Subcutaneous abdominal adipose tissue (tissue), 5 donors: Measurements from ENCODE around the gene FBXW11.
A peak's percentile ranks its signal among the peaks of the same experiment; 100 is the strongest.

Source experiments
- H3K27ac ChIP-seq: one replicate; pipeline ENCODE4 v1.7.0; 2013; ENCODE audit warnings: low read depth, mild to moderate bottlenecking, inconsistent platforms, low read length, moderate library complexity
- H3K27me3 ChIP-seq, 5 donors: one replicate each; pipeline ENCODE4 v1.7.0; 2013; ENCODE audit warnings: low read length in 5 of 5, inconsistent platforms in 1 of 5; ENCODE audit not compliant: control insufficient read depth in 5 of 5, insufficient read depth in 4 of 5
- H3K36me3 ChIP-seq, 5 donors: one replicate each; pipeline ENCODE4 v1.7.0; 2013; ENCODE audit warnings: low read length in 5 of 5; ENCODE audit not compliant: control insufficient read depth in 5 of 5, insufficient read depth in 5 of 5
- H3K4me1 ChIP-seq, 5 donors: one replicate each; pipeline ENCODE4 v1.7.0; 2013; ENCODE audit warnings: low read length in 5 of 5, mild to moderate bottlenecking in 3 of 5, moderate library complexity in 1 of 5; ENCODE audit not compliant: control insufficient read depth in 5 of 5, insufficient read depth in 5 of 5
- H3K4me3 ChIP-seq, 5 donors: one replicate each; pipeline ENCODE4 v1.7.0; 2013; ENCODE audit warnings: low read length in 5 of 5, low read depth in 1 of 5
- H3K9ac ChIP-seq, 5 donors: one replicate each; pipeline ENCODE4 v1.7.0; 2013; ENCODE audit warnings: low read length in 5 of 5, mild to moderate bottlenecking in 4 of 5, moderate library complexity in 3 of 5
- H3K9me3 ChIP-seq, 5 donors: one replicate each; pipeline ENCODE4 v1.7.0; 2013; ENCODE audit warnings: low read length in 5 of 5; ENCODE audit not compliant: control insufficient read depth in 5 of 5
- donor health status: healthy.
- donor health status: healthy.
- donor health status: healthy.
- donor health status: healthy.
- donor health status: healthy.

Gene FBXW11

DNA sequence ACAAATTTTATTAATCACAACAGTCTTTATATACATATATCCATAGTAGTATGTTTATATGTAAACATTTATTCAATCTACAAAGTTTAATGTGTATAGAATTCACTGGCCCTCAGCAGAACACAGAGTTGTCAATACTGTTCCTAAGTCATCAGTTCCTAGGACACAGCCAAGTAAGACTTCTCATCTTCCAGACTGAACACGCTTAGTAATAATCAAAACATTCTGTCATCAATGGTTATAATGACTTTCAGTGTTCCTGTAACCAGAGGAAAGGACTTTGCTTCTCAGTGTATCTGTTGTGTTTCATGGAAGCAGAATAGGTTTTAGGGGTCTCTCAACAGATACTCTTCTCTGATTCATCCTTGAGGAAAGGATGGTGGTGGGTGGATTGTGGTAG lies 138.7 kb downstream of the FBXW11 start:
- no peaks in the 10 kb centered on the region for H3K9me3 ChIP-seq
- H3K4me3 ChIP-seq: no peak overlapping the region
- H3K4me1 ChIP-seq: peaks cover 0 to 19% (median 3%) of the 10 kb centered on the region in 5 donors
- no peaks in the 10 kb centered on the region for H3K27me3 ChIP-seq
- no peak overlapping the region for H3K9ac ChIP-seq
- peaks cover 23 to 47% (median 34%) of the 10 kb centered on the region in 5 donors for H3K36me3 ChIP-seq
- no peak overlapping the region for H3K27ac ChIP-seq

DNA sequence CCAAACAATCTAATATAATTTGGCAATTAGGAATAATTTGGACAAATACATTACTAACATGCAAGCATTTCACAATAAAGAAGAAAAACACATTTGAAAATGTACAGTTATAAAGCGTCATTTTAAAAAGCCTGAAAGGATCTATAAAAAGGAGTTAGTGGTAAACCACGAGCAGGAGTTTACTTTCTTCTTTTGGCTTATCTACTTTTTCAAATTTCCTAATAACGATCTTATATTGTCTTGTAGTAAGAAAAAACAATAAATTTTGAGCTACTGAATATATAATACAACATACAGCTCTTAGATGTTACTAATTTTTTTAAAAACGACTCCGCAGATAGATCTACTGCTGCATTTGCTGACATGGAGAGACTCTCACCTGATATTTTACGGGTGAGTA lies 141.0 kb downstream of the FBXW11 start:
- Histone ChIP-seq H3K36me3 (peaks cover 12 to 34% (median 27%) of the 10 kb centered on the region in 5 donors), H3K27me3 (no peaks in the 10 kb centered on the region), H3K4me3 (no peak overlapping the region), H3K9ac (no peak overlapping the region), H3K9me3 (no peaks in the 10 kb centered on the region), H3K4me1 (peaks cover 0 to 37% (median 8%) of the 10 kb centered on the region in 5 donors), H3K27ac (no peak overlapping the region)

DNA sequence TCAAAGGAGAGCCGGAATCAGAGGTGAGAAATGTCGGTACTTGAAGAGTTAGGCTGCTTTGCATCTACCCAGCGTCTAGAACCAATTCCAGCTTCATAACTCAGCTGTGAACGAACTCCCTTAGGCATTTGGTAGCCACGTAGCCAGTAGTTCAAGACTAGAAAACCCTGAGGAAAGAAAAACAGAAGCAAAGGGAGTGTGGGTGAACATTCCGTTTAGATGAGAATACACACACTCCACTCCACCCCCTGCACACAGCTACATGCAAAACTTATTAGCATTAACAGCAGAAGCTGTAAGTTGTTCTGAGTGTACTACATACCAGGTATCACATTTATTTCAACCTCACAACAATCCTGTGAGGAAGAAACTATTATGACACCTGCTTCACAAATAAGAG lies 142.5 kb downstream of the FBXW11 start:
- Histone ChIP-seq H3K4me1 (peaks cover 0 to 37% (median 8%) of the 10 kb centered on the region in 5 donors), H3K27ac (peak overlapping the region; percentile 15), H3K36me3 (peaks cover 10 to 28% (median 21%) of the 10 kb centered on the region in 5 donors), H3K4me3 (no peak overlapping the region), H3K9ac (peak overlapping the region in 1 of 5 donors; percentile 8), H3K27me3 (no peaks in the 10 kb centered on the region), H3K9me3 (no peaks in the 10 kb centered on the region)

DNA sequence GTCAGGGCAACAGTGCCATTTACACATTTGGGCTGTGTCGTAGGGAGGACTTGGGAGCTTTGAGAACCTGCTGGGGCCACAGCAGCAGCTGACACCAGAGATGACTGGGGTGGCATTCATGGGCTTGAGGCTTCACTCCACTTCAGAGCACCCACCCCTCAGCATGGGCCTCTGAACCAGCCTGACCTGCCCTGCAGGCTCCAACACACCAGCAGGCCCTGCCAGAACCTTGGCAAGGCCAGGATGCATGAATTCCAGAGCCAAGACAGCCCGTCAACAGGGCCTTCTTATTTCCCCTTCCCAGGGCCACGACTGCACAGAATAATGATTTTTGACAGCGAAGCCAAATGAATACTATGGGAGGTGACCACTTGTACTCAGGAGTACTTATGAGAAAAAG lies 143.8 kb downstream of the FBXW11 start:
- Histone ChIP-seq H3K9ac (no peak overlapping the region), H3K36me3 (peaks cover 4 to 19% (median 8%) of the 10 kb centered on the region in 5 donors), H3K27ac (peak overlapping the region; percentile 10), H3K4me3 (no peak overlapping the region), H3K9me3 (no peaks in the 10 kb centered on the region), H3K4me1 (peaks cover 0 to 37% (median 8%) of the 10 kb centered on the region in 5 donors), H3K27me3 (no peaks in the 10 kb centered on the region)

DNA sequence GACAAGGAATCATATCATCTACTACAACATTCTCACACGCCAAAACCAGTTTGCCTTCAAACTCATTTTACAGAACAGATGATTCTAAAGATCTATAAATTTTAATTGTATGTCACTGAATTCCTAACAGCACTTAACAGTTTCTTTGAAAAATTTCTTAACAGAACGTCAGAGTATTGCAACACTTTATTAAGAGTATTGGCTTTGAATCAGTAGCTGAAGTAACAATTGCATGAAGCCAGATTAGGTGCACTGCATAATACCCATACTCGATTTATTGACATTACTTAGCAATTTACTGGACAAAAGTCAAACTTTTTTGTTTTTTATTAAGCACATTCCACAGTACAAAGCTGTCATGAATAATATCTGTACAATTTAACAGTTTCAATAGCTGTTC lies 145.1 kb downstream of the FBXW11 start:
- peaks cover 2 to 16% (median 10%) of the 10 kb centered on the region in 5 donors for H3K36me3 ChIP-seq
- H3K27me3 ChIP-seq: no peaks in the 10 kb centered on the region
- H3K27ac ChIP-seq: no peak overlapping the region
- H3K4me3 ChIP-seq: no peak overlapping the region
- H3K4me1 ChIP-seq: peaks cover 0 to 37% (median 8%) of the 10 kb centered on the region in 5 donors
- no peak overlapping the region for H3K9ac ChIP-seq
- no peaks in the 10 kb centered on the region for H3K9me3 ChIP-seq

DNA sequence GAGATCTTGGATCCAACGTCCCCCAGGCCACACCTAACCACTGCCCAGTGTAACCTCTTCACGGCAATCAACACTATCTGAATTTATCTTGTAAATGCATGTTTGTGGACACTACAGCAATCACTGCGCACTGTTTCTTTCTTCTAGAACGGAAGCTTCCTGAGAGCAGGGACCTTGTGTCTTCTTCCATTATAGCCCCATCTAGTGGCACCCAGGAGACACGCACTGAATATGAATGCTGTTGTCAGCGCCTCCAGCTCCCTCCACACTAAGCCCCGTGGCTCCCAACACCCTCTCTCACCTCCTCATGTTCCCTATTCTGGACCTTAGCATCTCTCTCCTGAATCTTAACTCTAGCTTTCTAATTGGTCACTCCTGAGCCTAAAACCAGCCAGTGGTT lies 148.1 kb downstream of the FBXW11 start:
- no peak overlapping the region for H3K27ac ChIP-seq
- H3K9me3 ChIP-seq: no peaks in the 10 kb centered on the region
- H3K4me3 ChIP-seq: no peak overlapping the region
- H3K9ac ChIP-seq: no peak overlapping the region
- H3K4me1 ChIP-seq: peaks cover 0 to 24% (median 8%) of the 10 kb centered on the region in 5 donors
- no peaks in the 10 kb centered on the region for H3K27me3 ChIP-seq
- peaks cover 0 to 14% (median 8%) of the 10 kb centered on the region in 5 donors for H3K36me3 ChIP-seq

DNA sequence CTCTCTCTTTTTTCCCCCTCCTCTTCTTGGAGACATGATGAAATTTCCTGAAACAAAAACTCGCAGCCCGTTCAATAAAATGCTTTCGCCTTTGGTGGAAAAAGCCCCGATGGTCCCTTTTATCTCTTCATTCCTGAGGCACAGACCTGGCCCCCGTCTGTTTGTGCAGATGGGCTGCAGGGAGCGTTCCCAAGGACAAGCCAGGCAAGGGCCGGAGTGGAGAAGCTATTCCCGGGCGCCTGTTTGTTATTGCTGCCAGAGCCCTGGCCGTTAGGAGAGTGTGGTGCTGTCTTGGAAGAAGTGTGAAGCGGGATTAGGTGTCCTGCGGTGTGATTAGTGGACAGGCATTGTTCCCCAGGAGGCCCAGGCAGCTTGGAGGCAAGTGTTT lies 149.0 kb downstream of the FBXW11 start:
- Histone ChIP-seq H3K4me3 (no peak overlapping the region), H3K4me1 (peaks cover 0 to 17% (median 6%) of the 10 kb centered on the region in 5 donors), H3K27me3 (no peaks in the 10 kb centered on the region), H3K9me3 (no peaks in the 10 kb centered on the region), H3K36me3 (peaks cover 0 to 11% (median 3%) of the 10 kb centered on the region in 5 donors), H3K9ac (no peak overlapping the region), H3K27ac (no peak overlapping the region)

DNA sequence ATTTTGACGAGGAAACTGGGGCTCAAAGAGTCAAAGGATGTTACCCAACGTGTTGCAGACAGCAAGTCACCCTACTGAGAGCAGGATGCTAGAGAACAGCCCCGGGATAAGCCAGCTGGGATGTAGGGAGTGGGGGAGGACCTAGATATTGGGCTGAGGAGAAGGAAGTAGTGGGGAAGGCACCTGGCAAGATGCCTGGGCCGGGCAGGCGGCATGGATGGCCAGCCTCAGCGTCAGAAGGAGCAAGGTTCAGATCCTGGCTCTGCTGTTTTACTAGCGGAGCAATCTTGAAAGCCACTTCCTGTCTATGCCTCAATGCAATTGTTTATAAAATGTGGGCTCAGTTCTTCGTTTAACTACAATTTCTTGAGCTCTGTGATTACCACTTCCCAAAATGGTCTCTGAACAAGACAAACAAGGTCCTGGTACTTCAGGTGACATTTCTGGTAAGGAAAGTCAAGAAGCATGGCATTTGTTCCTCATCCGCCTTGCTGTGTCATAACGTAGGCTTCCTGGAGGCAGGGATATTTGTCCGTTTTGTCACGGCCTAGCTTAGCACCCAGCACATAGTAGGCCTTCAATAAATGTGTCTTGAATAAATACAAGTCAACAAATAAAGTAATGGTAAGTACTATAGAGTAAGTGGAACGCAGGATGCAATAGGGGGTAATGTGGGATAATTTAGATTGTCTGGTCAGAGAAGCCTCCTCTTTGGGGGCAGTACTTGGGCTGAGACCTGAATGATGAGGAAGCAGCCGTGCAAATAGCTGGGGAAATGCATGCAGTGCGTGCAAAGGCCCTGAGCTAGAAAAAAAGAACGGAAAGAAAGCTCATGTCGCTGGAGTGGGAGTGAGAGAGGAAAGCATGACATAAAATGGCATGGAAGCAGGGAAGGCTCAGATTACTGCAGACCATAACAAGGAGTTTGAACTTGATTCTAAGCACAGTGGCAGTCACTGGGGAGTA lies 150.4 kb downstream of the FBXW11 start:
- H3K4me1 ChIP-seq: peaks cover 0 to 12% (median 7%) of the 10 kb centered on the region in 5 donors
- no peak overlapping the region for H3K9ac ChIP-seq
- no peaks in the 10 kb centered on the region for H3K27me3 ChIP-seq
- H3K36me3 ChIP-seq: peaks cover 0 to 9% (median 3%) of the 10 kb centered on the region in 5 donors
- H3K9me3 ChIP-seq: no peaks in the 10 kb centered on the region
- H3K4me3 ChIP-seq: no peak overlapping the region
- no peak overlapping the region for H3K27ac ChIP-seq

DNA sequence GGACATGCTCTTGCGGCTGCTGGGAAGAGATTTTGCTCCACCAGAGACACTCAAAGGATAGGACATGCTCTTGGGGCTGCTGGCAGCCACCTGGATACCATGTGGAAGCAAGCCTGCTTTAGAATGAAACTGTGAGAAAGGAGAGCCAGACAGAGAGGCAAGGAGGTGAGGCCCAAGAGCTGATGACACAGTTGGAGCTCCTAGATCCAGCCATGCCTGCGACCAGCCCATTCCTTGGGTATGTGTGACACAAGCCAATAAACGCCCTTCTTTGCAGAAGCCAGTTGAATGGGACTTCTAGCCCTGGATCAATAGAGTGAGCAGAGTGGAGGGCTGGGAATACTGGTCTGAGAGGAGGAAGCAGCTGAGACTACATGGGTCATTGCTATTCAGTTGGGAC lies 151.2 kb downstream of the FBXW11 start:
- H3K27me3 ChIP-seq: no peaks in the 10 kb centered on the region
- H3K9me3 ChIP-seq: no peaks in the 10 kb centered on the region
- no peak overlapping the region for H3K9ac ChIP-seq
- H3K4me3 ChIP-seq: no peak overlapping the region
- no peak overlapping the region for H3K27ac ChIP-seq
- H3K36me3 ChIP-seq: peaks cover 0 to 9% (median 3%) of the 10 kb centered on the region in 5 donors
- H3K4me1 ChIP-seq: peaks cover 0 to 17% (median 11%) of the 10 kb centered on the region in 5 donors

DNA sequence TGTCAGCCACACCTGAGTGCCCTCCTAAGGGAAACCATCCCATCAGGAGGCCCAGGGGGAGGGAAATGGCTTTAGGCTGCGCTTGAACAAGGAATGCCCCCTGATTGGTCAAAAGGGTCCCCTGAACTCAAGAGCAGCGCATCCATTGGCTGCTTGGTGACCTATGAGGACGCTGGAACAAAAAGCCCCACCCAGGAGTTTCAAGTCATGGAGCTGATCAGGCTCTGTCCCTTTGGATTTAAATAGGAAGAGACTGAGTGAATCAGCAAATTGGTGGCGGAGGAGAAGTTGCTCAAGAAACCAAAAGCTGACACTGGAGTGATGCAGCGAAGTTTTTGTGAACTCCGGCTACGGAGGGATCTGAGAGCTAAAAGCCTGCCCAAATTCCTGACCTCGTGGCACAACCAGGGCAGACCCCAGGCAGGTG lies 154.2 kb downstream of the FBXW11 start:
- no peak overlapping the region for H3K4me3 ChIP-seq
- peaks cover 8 to 35% (median 24%) of the 10 kb centered on the region in 5 donors for H3K4me1 ChIP-seq
- H3K9me3 ChIP-seq: no peaks in the 10 kb centered on the region
- H3K9ac ChIP-seq: no peak overlapping the region
- no peak overlapping the region for H3K27ac ChIP-seq
- peaks cover 0 to 14% (median 0%) of the 10 kb centered on the region in 5 donors for H3K36me3 ChIP-seq
- H3K27me3 ChIP-seq: no peaks in the 10 kb centered on the region
